K562 (cell line): Measurements from ENCODE around the gene SPI1. TPM values are rescaled to one million over a fixed set of nuclear protein-coding genes. Genes with fewer than 3 reads are reported as not detected.

ENCODE experiments used
- ATAC-seq: fragments of 200-7000 bp; cut with Tn5 transposase; 3 replicates; pipeline ENCODE4 v1.9.1; 2020; ENCODE audit warnings: moderate library complexity
- Bru-seq: library from RNA; stranded (reverse); fragments of 400-500 nt; gene quantifications from one replicate; lab custom pipeline; 2021; lab: Mats Ljungman, UMichigan
- BruChase-seq, 2 experiments: library from RNA; stranded (reverse); fragments of 400-500 nt; gene quantifications; one replicate each; lab custom pipeline; 2021; lab: Mats Ljungman, UMichigan
- BruUV-seq: library from RNA; stranded (reverse); fragments of 400-500 nt; replicated peaks from 2 replicates; lab custom pipeline; 2021; lab: Mats Ljungman, UMichigan
- CTCF ChIA-PET: fragments of 300-600 bp; formaldehyde crosslinking; extraction: SDS; loops from one replicate; lab custom pipeline; 2021; ENCODE audit warnings: low intra/inter-chr PET ratio; lab: Yijun Ruan, JAX
- POLR2A ChIA-PET: fragments of 300-600, 350-650 bp; sonication (Branson Sonifier 250); formaldehyde crosslinking; extraction: SDS; loops from one replicate; lab custom pipeline; 2021; ENCODE audit warnings: antibody characterized with exemption, inconsistent platforms; lab: Yijun Ruan, JAX
- DNase-seq, 4 experiments: peaks; one replicate each; pipeline versions ENCODE4 v3.0.0 to v3.0.0-alpha.2; 2011 to 2018; ENCODE audit warnings: low spot score in 3 of 4, mixed read lengths in 3 of 4; ENCODE audit errors: extremely low read depth in 1 of 4
- FAIRE-seq: peaks from 2 replicates; lab custom pipeline; 2011; peaks lifted over from hg19 to GRCh38; lab: Jason Lieb, UNC
- H2AFZ ChIP-seq: 2 replicates; pipeline ENCODE4 v1.6.0; 2011; ENCODE audit warnings: low read depth, low read length, control low read depth, inconsistent platforms
- H3K27ac ChIP-seq: fragments of 200-600 bp; 3 replicates; pipeline ENCODE4 v1.8.0; 2011; ENCODE audit warnings: low read depth, mild to moderate bottlenecking, control low read depth, inconsistent platforms, low read length, moderate library complexity, mixed read lengths; ENCODE audit errors: extremely low read depth
- H3K27me3 ChIP-seq, 2 experiments: fragments of 300-600 bp in 1 of 2; 2 replicates in 1 of 2; 3 replicates in 1 of 2; pipeline versions ENCODE4 v1.6.0 to v1.8.0; 2011; ENCODE audit warnings: inconsistent platforms in 2 of 2, low read length in 2 of 2, mild to moderate bottlenecking in 1 of 2, mixed read lengths in 1 of 2, moderate library complexity in 1 of 2; ENCODE audit not compliant: control insufficient read depth in 2 of 2, insufficient read depth in 2 of 2
- H3K36me3 ChIP-seq: fragments of 300-600 bp; 3 replicates; pipeline ENCODE4 v1.8.0; 2011; ENCODE audit warnings: mild to moderate bottlenecking, low read length, inconsistent platforms; ENCODE audit not compliant: control insufficient read depth, insufficient read depth
- H3K4me1 ChIP-seq, 2 experiments: fragments of 200-600 bp in 1 of 2; replicated peaks in 1 of 2; 2 replicates in 1 of 2; 3 replicates in 1 of 2; pipeline versions ENCODE4 v1.5.1 to v1.8.0; 2011; ENCODE audit warnings: inconsistent platforms in 2 of 2, low read length in 2 of 2, mild to moderate bottlenecking in 1 of 2, mixed read lengths in 1 of 2, moderate library complexity in 1 of 2; ENCODE audit not compliant: control insufficient read depth in 2 of 2, insufficient read depth in 2 of 2
- H3K4me2 ChIP-seq: 2 replicates; pipeline ENCODE4 v1.6.1; 2011; ENCODE audit warnings: low read length, control low read depth, inconsistent platforms, mixed read lengths; ENCODE audit not compliant: insufficient read depth
- H3K4me3 ChIP-seq: fragments of 200-600 bp; sonication (generic), shearing (Covaris generic); 2 replicates; pipeline ENCODE4 v1.5.1; 2016; ENCODE audit warnings: control low read depth, inconsistent platforms
- H3K79me2 ChIP-seq: fragments of 200-600 bp; 3 replicates; pipeline ENCODE4 v1.8.0; 2011; ENCODE audit warnings: low read length, inconsistent platforms; ENCODE audit not compliant: control insufficient read depth, insufficient read depth
- H3K9ac ChIP-seq, 2 experiments: 2 replicates each; pipeline versions ENCODE4 v1.6.0 to v1.6.1; 2011; ENCODE audit warnings: low read depth in 2 of 2, low read length in 2 of 2, control low read depth in 1 of 2, inconsistent platforms in 1 of 2, mild to moderate bottlenecking in 1 of 2, mixed read lengths in 1 of 2; ENCODE audit not compliant: insufficient read depth in 1 of 2
- H3K9me1 ChIP-seq: one replicate; pipeline ENCODE4 v1.6.0; 2011; ENCODE audit warnings: inconsistent platforms, mild to moderate bottlenecking, low read length, moderate library complexity; ENCODE audit not compliant: control insufficient read depth, insufficient read depth
- H3K9me3 ChIP-seq: replicated peaks from 2 replicates; pipeline ENCODE4 v1.5.1; 2011; ENCODE audit warnings: low read depth, low read length, inconsistent platforms; ENCODE audit not compliant: control insufficient read depth, insufficient read depth
- H4K20me1 ChIP-seq: replicated peaks from 2 replicates; pipeline ENCODE4 v1.6.1; 2011; ENCODE audit warnings: low read length, inconsistent platforms, mixed read lengths; ENCODE audit not compliant: control insufficient read depth, insufficient read depth
- GABPB1 ChIP-seq: sonication (generic); formaldehyde crosslinking; IDR thresholded peaks from 2 replicates; pipeline ENCODE4 v1.8.0; 2022; ENCODE audit warnings: mild to moderate bottlenecking, missing genetic modification reagents
- GATA2 ChIP-seq: sonication (generic); formaldehyde crosslinking; IDR thresholded peaks from 2 replicates; pipeline ENCODE4 v1.4.0; 2020; ENCODE audit warnings: mild to moderate bottlenecking, missing genetic modification reagents
- KLF13 ChIP-seq: fragments of 450-650 bp; IDR thresholded peaks from 2 replicates; pipeline ENCODE4 v1.6.1; 2016; ENCODE audit warnings: missing genetic modification characterization, low read depth, mild to moderate bottlenecking, missing compliant biosample characterization, moderate library complexity, borderline replicate concordance
- NBN ChIP-seq: fragments of 450-650 bp; IDR thresholded peaks from 2 replicates; pipeline ENCODE4 v1.6.1; 2016; ENCODE audit warnings: low read depth, mild to moderate bottlenecking
- NR2C2 ChIP-seq, 2 experiments: fragments of 200-800 bp in 1 of 2; sonication (Bioruptor generic) in 1 of 2; sonication (generic) in 1 of 2; formaldehyde crosslinking in 1 of 2; IDR thresholded peaks; 2 replicates each; pipeline versions ENCODE4 v1.6.1 to v1.8.0; 2016 to 2022; ENCODE audit warnings: mild to moderate bottlenecking in 1 of 2, missing compliant biosample characterization in 1 of 2, missing genetic modification characterization in 1 of 2, missing genetic modification reagents in 1 of 2
- SMAD1 ChIP-seq: fragments of 150-350 bp; IDR thresholded peaks from 2 replicates; pipeline ENCODE4 v1.6.1; 2014; ENCODE audit warnings: low read length, low read depth; ENCODE audit not compliant: partially characterized antibody
- TAF1 ChIP-seq: IDR thresholded peaks from 2 replicates; pipeline ENCODE4 v1.6.1; 2011; ENCODE audit warnings: mild to moderate bottlenecking, low read length, moderate library complexity; ENCODE audit not compliant: insufficient read depth, control insufficient read depth, severe bottlenecking; ENCODE audit errors: extremely low read depth
- ZNF644 ChIP-seq: fragments of 200-800 bp; sonication (Bioruptor generic); IDR thresholded peaks from 2 replicates; pipeline ENCODE4 v1.6.1; 2016; ENCODE audit warnings: low read depth, missing genetic modification characterization, missing compliant biosample characterization
- WGBS: fragments of 100-300 bp; shearing (Covaris generic); methylation state at CpG from one replicate; pipeline ENCODE4 v1.1.6; 2016; ENCODE audit warnings: low coverage, mixed read lengths; ENCODE audit not compliant: insufficient coverage; ENCODE audit errors: missing lambda C conversion rate; 5-methylcytosine and 5-hydroxymethylcytosine counted together
- in situ Hi-C: fragments of 300-500 bp; cut with MboI; formaldehyde crosslinking; loops from 4 replicates; pipeline ENCODE4 v1.15.0; 2018; ENCODE audit warnings: inconsistent platforms, mixed read lengths
- intact Hi-C: fragments of 100-400 bp; cut with micrococcal nuclease; formaldehyde crosslinking; loops from 2 replicates; pipeline ENCODE4 v1.14.2; 2022
- long read RNA-seq, 3 experiments: library from polyadenylated mRNA in 2 of 3; library from RNA in 1 of 3; unstranded in 2 of 3; stranded (forward) in 1 of 3; transcript quantifications; one replicate each; pipeline ENCODE4 v2.0.0, GENCODE V29; 2019 to 2022
- polyA minus RNA-seq, 3 experiments: library from RNA; depleted of rRNA, polyadenylated mRNA; stranded (reverse); fragments of >200 nt; gene quantifications; 2 replicates each; pipeline ENCODE4 v1.2.3, GENCODE V29; 2011
- polyA plus RNA-seq, 8 experiments: library from polyadenylated mRNA; depleted of rRNA in 4 of 8; stranded (reverse) in 5 of 8; unstranded in 3 of 8; fragments of >200 nt; fragmentation: Nextera tagmentation in 2 of 8; fragmentation: Illumina TruSeq in 1 of 8; extraction: Ambion mirVana in 2 of 8; extraction: Trizol in 1 of 8; gene quantifications; 2 replicates each; pipeline versions ENCODE4 v1.2.1 to v1.2.3, GENCODE V29; 2011 to 2014; ENCODE audit warnings: inconsistent platforms in 1 of 8, missing spikeins in 1 of 8
- total RNA-seq, 7 experiments: library from RNA; depleted of rRNA in 6 of 7; stranded (reverse); fragments of >200 nt in 6 of 7; fragmentation: Illumina TruSeq in 2 of 7; extraction: Trizol in 2 of 7; gene quantifications; 2 replicates each; pipeline versions ENCODE4 v1.2.1 to v1.2.3, GENCODE V29; 2011 to 2021; ENCODE audit warnings: low replicate concordance in 1 of 7
- TF ChIP-seq, protein P1 (sequence below): sonication (generic); formaldehyde crosslinking; IDR thresholded peaks from 2 replicates; pipeline ENCODE4 v1.8.0; 2022; ENCODE audit warnings: missing genetic modification reagents, mild to moderate bottlenecking, moderate library complexity, borderline replicate concordance
- TF ChIP-seq, protein P2 (sequence below), 3 experiments: IDR thresholded peaks in 2 of 3; conservative IDR thresholded peaks in 1 of 3; 2 replicates each; pipeline ENCODE4 v1.5.1; 2011 to 2012; ENCODE audit warnings: low read length in 3 of 3, mild to moderate bottlenecking in 3 of 3, control low read depth in 2 of 3, improper control_type of control experiment in 1 of 3, inconsistent platforms in 1 of 3, low read depth in 1 of 3, mixed read lengths in 1 of 3, moderate library complexity in 1 of 3; ENCODE audit not compliant: insufficient read depth in 2 of 3

Gene SPI1
- 12.0 and 16.1 TPM in 2 replicates for total RNA-seq (2011; cell fraction: chromatin; rRNA removed; ENCODE audit: low replicate concordance)
- 11.0 and 11.2 TPM in 2 replicates for total RNA-seq (2011; cell fraction: nucleolus; rRNA removed)
- 18.0 and 31.5 TPM in 2 replicates for total RNA-seq (2011; cell fraction: nucleoplasm; rRNA removed)
- total RNA-seq (2014; rRNA removed) (23.4 and 32.6 TPM in 2 replicates), total RNA-seq (2014; rRNA removed; fragmentation: Illumina TruSeq; extraction: Trizol) (2.8 and 3.2 TPM in 2 replicates), total RNA-seq (2015; rRNA removed; fragmentation: Illumina TruSeq; extraction: Trizol) (10.3 and 12.5 TPM in 2 replicates), total RNA-seq (2021) (30.7 and 33.7 TPM in 2 replicates), polyA plus RNA-seq (2011; rRNA removed) (8.6 and 28.6 TPM in 2 replicates), polyA plus RNA-seq (2014; fragmentation: Illumina TruSeq; extraction: Trizol) (16.0 and 32.1 TPM in 2 replicates), polyA plus RNA-seq (2014; fragmentation: Nextera tagmentation; extraction: Ambion mirVana) (under 1 TPM; 0.10 to 0.11 TPM), polyA plus RNA-seq (2014; rRNA removed) (16.2 and 21.9 TPM in 2 replicates), polyA minus RNA-seq (2011; rRNA and poly(A)+ RNA removed) (21.0 and 25.6 TPM in 2 replicates), Bru-seq, nascent RNA (percentile 71 among the genes with signal in this experiment), BruChase-seq, experiment 1, labeled RNA remaining after a 2-hour chase (percentile 77 among the genes with signal in this experiment), BruChase-seq, experiment 2, labeled RNA remaining after a 6-hour chase (percentile 79 among the genes with signal in this experiment)
- polyA plus RNA-seq (2011; cell fraction: cytosol; rRNA removed), result 28.0 and 35.1 TPM in 2 replicates
- 24.3 and 25.6 TPM in 2 replicates for polyA plus RNA-seq (2011; cell fraction: nucleus; rRNA removed)
- polyA plus RNA-seq (2012), result 20.6 and 54.3 TPM in 2 replicates
- polyA minus RNA-seq (2011; cell fraction: cytosol; rRNA and poly(A)+ RNA removed), result 22.7 and 32.9 TPM in 2 replicates
- 6.5 and 12.0 TPM in 2 replicates for polyA minus RNA-seq (2011; cell fraction: nucleus; rRNA and poly(A)+ RNA removed)
- long read RNA-seq, experiment 1, transcript SPI1-202 (5 exons, 1,403 nt), result major isoform, 11 of 36 reads
- long read RNA-seq, experiment 1, partial matches to known transcripts, result 8 of 36 reads
- long read RNA-seq, experiment 1, other reads (novel, unspliced or antisense), result 13 of 36 reads
- long read RNA-seq, experiment 2, transcript SPI1-201 (5 exons, 1,168 nt), result minor isoform, 12 of 53 reads
- long read RNA-seq, experiment 2, transcript SPI1-202 (5 exons, 1,403 nt), result major isoform, 29 of 53 reads
- long read RNA-seq, experiment 2, partial matches to known transcripts, result 6 of 53 reads
- long read RNA-seq, experiment 2, other reads (novel, unspliced or antisense), result 5 of 53 reads
- long read RNA-seq, experiment 3, partial matches to known transcripts, result 0 of 1 reads
- long read RNA-seq, experiment 3, other reads (novel, unspliced or antisense), result 0 of 1 reads

DNA sequence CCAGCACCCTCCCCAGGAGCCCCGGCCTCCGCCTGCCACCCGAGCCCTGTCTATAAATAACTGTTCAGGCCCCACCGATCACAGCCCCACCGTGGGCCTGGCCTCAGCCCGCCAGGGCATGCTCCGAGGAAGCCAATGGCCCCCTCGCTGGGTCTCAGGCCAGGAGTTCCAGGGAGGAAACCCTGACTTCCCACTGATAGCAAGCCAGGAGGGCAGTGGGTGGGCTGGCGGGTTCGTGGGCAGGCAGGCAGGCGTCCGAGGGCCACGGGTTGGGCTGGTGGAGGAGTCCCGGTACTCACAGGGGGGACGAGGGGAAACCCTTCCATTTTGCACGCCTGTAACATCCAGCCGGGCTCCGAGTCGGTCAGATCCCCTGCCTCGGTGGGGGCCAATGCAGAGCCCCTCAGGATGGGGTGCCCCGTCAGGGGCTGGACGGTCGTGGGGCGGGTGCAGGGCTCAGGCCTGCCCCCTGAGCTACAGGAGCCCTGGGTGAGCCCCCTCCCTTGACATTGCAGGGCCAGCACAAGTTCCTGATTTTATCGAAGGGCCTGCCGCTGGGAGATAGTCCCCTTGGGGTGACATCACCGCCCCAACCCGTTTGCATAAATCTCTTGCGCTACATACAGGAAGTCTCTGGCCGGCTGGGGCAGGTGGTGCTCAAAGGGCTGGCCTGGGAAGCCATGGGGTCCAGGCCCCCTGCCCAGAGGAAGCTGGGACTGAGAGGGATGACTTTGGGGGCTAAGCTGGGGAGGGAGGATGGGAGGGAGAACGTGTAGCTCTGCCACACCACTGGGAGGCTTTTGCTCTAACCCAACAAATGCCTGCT, at the start of gene SPI1:
Gene SPI1, minus strand, starts transcription at position 538 of the 826 bp plus-strand sequence. Its CDS starts 194 bp downstream, at position 344.
- peak; percentile 85 for ATAC-seq
- TF ChIP-seq NR2C2 (CRISPR knock-in tag; IDR thresholded peaks at IDR 0.05) (peak; percentile 8; the same call in 1 of the 2 replicates), NR2C2 (tag; IDR thresholded peaks at IDR 0.05) (no peak; the same call in 1 of the 2 replicates), GABPB1 (CRISPR knock-in tag) (peak; percentile 69; the same call in 1 of the 2 replicates), GATA2 (CRISPR knock-in tag) (peak; percentile 95), NBN (0 out of 2 replicates have a peak, but pooled peaks have one; percentile 31), KLF13 (tag) (0 out of 2 replicates have a peak, but pooled peaks have one; percentile 15), ZNF644 (peak; percentile 53; the same call in 1 of the 2 replicates), TAF1 (peak; percentile 56), SMAD1 (peak; percentile 54)
- TF ChIP-seq, protein P1, sequence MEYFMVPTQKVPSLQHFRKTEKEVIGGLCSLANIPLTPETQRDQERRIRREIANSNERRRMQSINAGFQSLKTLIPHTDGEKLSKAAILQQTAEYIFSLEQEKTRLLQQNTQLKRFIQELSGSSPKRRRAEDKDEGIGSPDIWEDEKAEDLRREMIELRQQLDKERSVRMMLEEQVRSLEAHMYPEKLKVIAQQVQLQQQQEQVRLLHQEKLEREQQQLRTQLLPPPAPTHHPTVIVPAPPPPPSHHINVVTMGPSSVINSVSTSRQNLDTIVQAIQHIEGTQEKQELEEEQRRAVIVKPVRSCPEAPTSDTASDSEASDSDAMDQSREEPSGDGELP (CRISPR knock-in tag), result peak; percentile 83
- TF ChIP-seq, protein P2, sequence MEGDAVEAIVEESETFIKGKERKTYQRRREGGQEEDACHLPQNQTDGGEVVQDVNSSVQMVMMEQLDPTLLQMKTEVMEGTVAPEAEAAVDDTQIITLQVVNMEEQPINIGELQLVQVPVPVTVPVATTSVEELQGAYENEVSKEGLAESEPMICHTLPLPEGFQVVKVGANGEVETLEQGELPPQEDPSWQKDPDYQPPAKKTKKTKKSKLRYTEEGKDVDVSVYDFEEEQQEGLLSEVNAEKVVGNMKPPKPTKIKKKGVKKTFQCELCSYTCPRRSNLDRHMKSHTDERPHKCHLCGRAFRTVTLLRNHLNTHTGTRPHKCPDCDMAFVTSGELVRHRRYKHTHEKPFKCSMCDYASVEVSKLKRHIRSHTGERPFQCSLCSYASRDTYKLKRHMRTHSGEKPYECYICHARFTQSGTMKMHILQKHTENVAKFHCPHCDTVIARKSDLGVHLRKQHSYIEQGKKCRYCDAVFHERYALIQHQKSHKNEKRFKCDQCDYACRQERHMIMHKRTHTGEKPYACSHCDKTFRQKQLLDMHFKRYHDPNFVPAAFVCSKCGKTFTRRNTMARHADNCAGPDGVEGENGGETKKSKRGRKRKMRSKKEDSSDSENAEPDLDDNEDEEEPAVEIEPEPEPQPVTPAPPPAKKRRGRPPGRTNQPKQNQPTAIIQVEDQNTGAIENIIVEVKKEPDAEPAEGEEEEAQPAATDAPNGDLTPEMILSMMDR (IDR thresholded peaks at IDR 0.05 in 2 of 3, conservative IDR thresholded peaks at IDR 0.05 in 1 of 3; ENCODE audit: insufficient read depth in 2 of 3, low read depth in 1 of 3, low read length in 3 of 3), result no peak

More for the DNA sequence above, at the start of gene SPI1:
- CTCF ChIA-PET, result no interaction called here
- H3K36me3 ChIP-seq, result peaks cover 8% of the 10 kb centered on the region; the same call in 1 of the 3 replicates
- 2% methylated on average over 31 of the region's 31 CpGs for WGBS
- peak; percentile 97 for FAIRE-seq
- POLR2A ChIA-PET, result interaction anchor here (0.6 to 1.8 kb wide), 12 partner anchors 8 to 643 kb away, joined by 3 to 7 read pairs (median 3); no protein-coding TSS in a partner anchor
- no peaks in the 10 kb centered on the region for H3K9me3 ChIP-seq
- peak within 1 kb of the TSS; percentile 47 for H3K4me3 ChIP-seq
- no peaks in the 10 kb centered on the region for H3K9me1 ChIP-seq
- TSS peak; percentile 56 for BruUV-seq
- H3K9ac ChIP-seq, result peak within 1 kb of the TSS; percentile 82 to 93
- H3K79me2 ChIP-seq, result peaks cover 26% of the 10 kb centered on the region
- H3K27ac ChIP-seq, result peak within 1 kb of the TSS; percentile 86
- peak within 1 kb of the TSS; percentile 76 for H3K4me2 ChIP-seq
- peak; percentile 88 to 95 (median 92) for DNase-seq
- in situ Hi-C loops, result no loop called here
- no peaks in the 10 kb centered on the region for H4K20me1 ChIP-seq
- no peaks in the 10 kb centered on the region for H3K27me3 ChIP-seq
- intact Hi-C loops, result loop anchor here (10.0 kb wide), 1 partner anchor 237 kb away; no protein-coding TSS in a partner anchor
- peaks cover 37 to 53% of the 10 kb centered on the region in 2 experiments for H3K4me1 ChIP-seq
- H2AFZ ChIP-seq, result peak within 1 kb of the TSS; percentile 81
